Duodenal mucosa (tissue), 2 donors: ENCODE measurements around the gene SPG21.
"Not testable (repeated sequence)": the region's sequence is repeated elsewhere in the genome, so short reads cannot be mapped to it uniquely, and the experiment has no call there.

ENCODE experiments used
- H3K27ac ChIP-seq: one replicate; pipeline ENCODE4 v1.7.0; 2013; ENCODE audit warnings: low read depth, low read length
- H3K27me3 ChIP-seq, 2 donors: one replicate each; pipeline ENCODE4 v1.7.0; 2013; ENCODE audit warnings: low read length in 2 of 2, control low read depth in 1 of 2; ENCODE audit not compliant: insufficient read depth in 2 of 2, control insufficient read depth in 1 of 2
- H3K36me3 ChIP-seq, 2 donors: one replicate each; pipeline ENCODE4 v1.7.0; 2013; ENCODE audit warnings: low read length in 2 of 2, control low read depth in 1 of 2; ENCODE audit not compliant: insufficient read depth in 2 of 2, control insufficient read depth in 1 of 2
- H3K4me1 ChIP-seq, 2 donors: one replicate each; pipeline ENCODE4 v1.7.0; 2013; ENCODE audit warnings: low read length in 2 of 2, control low read depth in 1 of 2; ENCODE audit not compliant: insufficient read depth in 2 of 2, control insufficient read depth in 1 of 2
- H3K4me3 ChIP-seq, 2 donors: one replicate each; pipeline ENCODE4 v1.7.0; 2013; ENCODE audit warnings: low read length in 2 of 2, low read depth in 1 of 2
- H3K9ac ChIP-seq, 2 donors: one replicate each; pipeline ENCODE4 v1.7.0; 2013; ENCODE audit warnings: low read length in 2 of 2, low read depth in 1 of 2
- H3K9me3 ChIP-seq, 2 donors: one replicate each; pipeline ENCODE4 v1.7.0; 2013; ENCODE audit warnings: low read length in 2 of 2, control low read depth in 1 of 2; ENCODE audit not compliant: control insufficient read depth in 1 of 2

Gene SPG21

DNA sequence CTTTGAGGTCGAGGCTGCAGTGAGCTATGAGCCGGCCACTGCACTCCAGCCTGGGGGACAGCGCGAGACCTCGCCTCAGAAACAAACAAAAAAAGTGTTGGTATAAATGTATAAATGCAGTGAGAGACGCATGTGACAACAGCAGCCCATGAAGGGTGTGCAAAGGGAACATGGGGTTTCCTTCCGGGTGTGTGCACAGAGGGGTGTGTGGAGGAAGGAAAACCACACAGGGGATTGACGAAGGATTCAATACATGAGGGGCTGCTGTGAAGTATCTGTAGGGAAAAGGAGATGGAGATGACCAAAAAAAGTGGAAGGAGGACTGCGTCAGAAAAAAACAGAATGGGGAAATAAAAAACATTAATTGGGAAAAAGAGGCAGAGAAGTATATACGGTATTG, 38.6 kb upstream of the SPG21 start:
- Histone ChIP-seq H3K36me3 (peaks cover 8 to 31% of the 10 kb centered on the region in 2 donors), H3K4me1 (peaks cover 19 to 20% of the 10 kb centered on the region in 2 donors), H3K9me3 (no peaks in the 10 kb centered on the region), H3K27ac (no peak overlapping the region), H3K9ac (peak overlapping the region; percentile 84 to 90), H3K4me3 (peak overlapping the region; percentile 94 to 97), H3K27me3 (no peaks in the 10 kb centered on the region)

DNA sequence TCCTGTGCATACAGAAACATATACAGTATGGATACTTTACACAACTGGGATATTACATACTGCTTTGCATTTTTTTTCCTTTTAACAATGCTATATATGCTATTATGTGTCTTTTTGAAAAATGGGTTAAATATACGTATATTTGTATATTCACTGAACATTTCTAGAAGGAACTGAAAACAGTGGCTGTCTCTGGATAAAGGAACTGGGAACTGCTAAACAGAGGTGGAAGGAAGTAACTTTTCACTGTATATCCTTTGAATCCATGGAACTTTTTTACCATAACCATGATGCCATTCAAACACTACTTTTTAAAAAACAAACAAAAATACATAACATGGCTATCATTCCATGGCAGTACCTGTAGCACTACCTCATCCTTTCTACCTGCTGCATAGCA, 37.9 kb upstream of the SPG21 start:
- Histone ChIP-seq H3K27ac (no peak overlapping the region), H3K27me3 (no peaks in the 10 kb centered on the region), H3K9me3 (no peaks in the 10 kb centered on the region), H3K9ac (no peak overlapping the region), H3K36me3 (peaks cover 8 to 31% of the 10 kb centered on the region in 2 donors), H3K4me3 (peak overlapping the region in 1 of 2 donors; percentile 94), H3K4me1 (peaks cover 11 to 12% of the 10 kb centered on the region in 2 donors)

DNA sequence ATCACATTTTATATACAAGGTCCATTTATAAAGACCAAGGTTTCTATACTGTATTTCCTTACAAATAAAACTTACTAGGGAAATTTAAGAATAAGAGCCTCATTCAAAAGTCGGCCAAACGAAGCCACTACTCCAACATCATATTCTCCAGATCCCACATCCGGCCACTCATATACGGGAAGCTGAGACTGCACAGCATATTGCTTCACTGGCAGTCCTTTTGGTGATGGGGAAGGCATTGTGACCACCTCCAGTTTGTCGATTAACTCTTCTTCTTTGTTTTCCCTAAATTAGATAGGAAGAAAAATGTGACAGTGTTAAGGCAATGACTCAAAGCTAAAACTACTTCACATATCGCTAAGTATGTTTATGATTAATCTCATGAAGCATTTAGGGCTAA, 37.0 kb upstream of the SPG21 start:
- Histone ChIP-seq H3K9ac (no peak overlapping the region), H3K36me3 (peaks cover 8 to 31% of the 10 kb centered on the region in 2 donors), H3K27ac (no peak overlapping the region), H3K9me3 (no peaks in the 10 kb centered on the region), H3K27me3 (no peaks in the 10 kb centered on the region), H3K4me1 (peaks cover 9 to 10% of the 10 kb centered on the region in 2 donors), H3K4me3 (no peak overlapping the region)

DNA sequence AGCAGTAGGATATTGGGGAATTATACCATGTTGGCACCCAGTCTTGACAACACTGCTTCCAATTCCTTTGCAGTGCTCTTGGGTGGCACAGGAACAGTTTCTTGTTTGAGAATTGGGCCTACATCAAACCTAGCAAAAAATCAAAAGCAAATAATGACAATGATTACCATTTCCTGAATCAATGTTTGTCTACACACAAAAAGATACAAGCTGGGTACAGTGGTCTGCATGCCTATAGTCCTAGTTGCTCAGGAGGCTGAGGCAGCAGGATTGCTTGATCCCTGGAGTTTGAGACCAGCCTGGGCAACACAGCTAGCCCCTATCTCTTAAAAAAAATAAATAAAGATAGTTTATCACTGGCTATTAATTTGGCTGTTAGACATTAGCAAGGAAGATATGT, 31.8 kb upstream of the SPG21 start:
- Histone ChIP-seq H3K27me3 (no peaks in the 10 kb centered on the region), H3K9me3 (no peaks in the 10 kb centered on the region), H3K27ac (no peak overlapping the region), H3K9ac (no peak overlapping the region), H3K36me3 (peaks cover 8 to 60% of the 10 kb centered on the region in 2 donors), H3K4me3 (no peak overlapping the region), H3K4me1 (no peaks in the 10 kb centered on the region)

DNA sequence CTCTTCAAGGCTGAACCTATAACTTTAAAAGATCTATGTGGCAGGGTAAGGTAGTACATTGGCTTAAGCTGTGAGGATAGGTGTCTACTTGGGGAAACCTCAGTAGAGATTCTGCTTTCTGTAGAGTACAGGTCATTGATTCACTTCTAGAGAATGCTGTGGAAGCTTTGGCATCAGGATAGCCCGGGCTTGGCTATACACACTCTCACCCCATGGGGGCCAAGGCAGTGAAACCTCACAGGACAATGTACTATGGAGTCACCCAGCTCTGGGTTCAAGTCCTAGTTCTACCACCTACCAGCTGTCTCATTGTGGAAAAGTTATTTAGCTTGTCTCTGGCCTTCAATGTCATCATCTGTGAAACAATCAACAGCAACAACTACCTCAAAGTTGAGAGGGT, 30.7 kb upstream of the SPG21 start:
- Histone ChIP-seq H3K27me3 (no peaks in the 10 kb centered on the region), H3K4me3 (no peak overlapping the region), H3K9ac (no peak overlapping the region), H3K9me3 (no peaks in the 10 kb centered on the region), H3K27ac (no peak overlapping the region), H3K4me1 (no peaks in the 10 kb centered on the region), H3K36me3 (peaks cover 10 to 58% of the 10 kb centered on the region in 2 donors)

DNA sequence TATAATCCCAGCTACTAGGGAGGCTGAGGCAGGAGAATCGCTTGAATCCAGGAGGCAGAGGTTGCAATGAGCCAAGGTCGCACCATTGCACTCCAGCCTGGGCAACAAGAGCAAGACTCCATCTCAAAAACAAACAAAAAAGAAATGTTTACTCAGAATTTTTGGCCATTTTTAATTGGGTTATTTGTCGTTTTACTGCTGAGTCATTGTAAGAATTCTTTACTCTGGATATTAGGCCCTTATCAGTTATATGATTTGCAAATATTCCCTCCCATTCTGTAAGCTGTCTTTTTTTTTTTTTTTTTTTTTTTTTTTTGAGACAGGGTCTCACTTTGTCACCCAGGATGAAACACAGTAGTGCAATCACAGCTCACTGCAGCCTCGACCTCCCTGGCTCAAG, 21.5 kb upstream of the SPG21 start:
- not testable (repeated sequence) for H3K9me3 ChIP-seq, H3K4me1 ChIP-seq, H3K27me3 ChIP-seq, H3K4me3 ChIP-seq, H3K9ac ChIP-seq, H3K27ac ChIP-seq
- peaks cover 19 to 38% of the 10 kb centered on the region in 2 donors for H3K36me3 ChIP-seq

DNA sequence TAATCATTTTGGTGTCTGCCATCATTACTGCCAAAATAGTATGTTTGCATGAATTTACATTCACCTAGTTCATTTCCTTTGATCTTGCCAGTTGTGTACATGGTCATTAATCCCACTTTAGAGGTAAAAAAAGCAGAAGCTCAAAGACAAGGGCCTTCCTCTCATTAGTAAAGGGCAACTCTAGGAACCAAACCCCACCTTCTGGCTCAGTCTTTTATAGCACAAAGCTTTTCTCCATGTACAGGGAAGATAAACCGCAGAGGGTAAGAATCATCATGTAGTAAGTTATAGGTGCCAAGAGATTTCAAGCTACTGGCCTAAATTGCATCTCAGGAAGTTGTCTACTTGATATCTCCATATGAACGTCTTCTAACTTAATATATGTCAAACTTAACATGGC, 19.3 kb upstream of the SPG21 start:
- peaks cover 3 to 7% of the 10 kb centered on the region in 2 donors for H3K9me3 ChIP-seq
- peaks cover 8 to 26% of the 10 kb centered on the region in 2 donors for H3K36me3 ChIP-seq

DNA sequence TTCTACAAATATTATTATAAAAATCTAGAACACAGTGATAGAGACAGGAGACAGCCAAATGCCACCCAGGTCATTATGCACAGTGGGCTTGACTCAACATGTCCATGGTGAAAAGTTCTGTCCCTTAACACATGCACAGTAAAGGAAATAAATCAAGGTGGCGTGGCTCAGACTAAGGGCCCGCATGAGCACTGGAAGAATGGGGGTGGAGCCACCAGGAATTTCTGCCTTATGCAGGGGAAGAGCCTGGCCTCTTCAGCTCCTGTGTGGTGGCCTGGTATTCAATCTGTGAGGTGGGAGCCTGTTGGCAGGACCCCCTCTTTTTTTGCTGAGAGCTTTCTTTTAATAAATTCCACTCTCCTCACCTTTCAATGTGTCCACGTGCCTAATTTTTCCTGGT, 17.2 kb upstream of the SPG21 start:
- H3K27ac ChIP-seq = no peak overlapping the region
- peaks cover 0 to 23% of the 10 kb centered on the region in 2 donors for H3K36me3 ChIP-seq
- no peaks in the 10 kb centered on the region for H3K4me1 ChIP-seq
- no peaks in the 10 kb centered on the region for H3K9me3 ChIP-seq
- H3K4me3 ChIP-seq = no peak overlapping the region
- H3K27me3 ChIP-seq = no peaks in the 10 kb centered on the region
- no peak overlapping the region for H3K9ac ChIP-seq

More for the DNA sequence above, 19.3 kb upstream of the SPG21 start:
- Histone ChIP-seq H3K9ac (no peak overlapping the region), H3K4me1 (no peaks in the 10 kb centered on the region), H3K27me3 (no peaks in the 10 kb centered on the region), H3K4me3 (no peak overlapping the region), H3K27ac (no peak overlapping the region)

DNA sequence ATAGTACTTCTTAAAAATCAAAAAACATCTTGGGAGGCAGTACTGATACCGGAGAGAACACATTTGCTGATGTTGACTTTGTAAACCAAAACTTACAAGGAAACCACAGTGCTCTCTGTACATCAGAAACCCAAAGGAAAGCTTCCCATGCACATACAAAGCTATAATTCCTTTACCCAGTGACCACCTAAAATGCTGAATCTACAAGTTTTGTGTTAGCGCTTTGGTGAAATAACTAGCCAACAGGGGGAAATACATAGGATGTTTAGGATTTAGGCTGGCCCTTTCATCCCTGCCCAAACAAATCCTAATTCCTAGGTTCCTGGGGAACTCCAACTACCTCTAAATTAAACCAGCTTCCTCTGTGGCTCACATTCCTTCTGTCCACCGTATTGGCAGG, 15.3 kb upstream of the SPG21 start:
- H3K36me3 ChIP-seq = peaks cover 0 to 23% of the 10 kb centered on the region in 2 donors
- H3K4me1 ChIP-seq = no peaks in the 10 kb centered on the region
- no peak overlapping the region for H3K27ac ChIP-seq
- no peaks in the 10 kb centered on the region for H3K9me3 ChIP-seq
- no peak overlapping the region for H3K9ac ChIP-seq
- no peaks in the 10 kb centered on the region for H3K27me3 ChIP-seq
- no peak overlapping the region for H3K4me3 ChIP-seq

DNA sequence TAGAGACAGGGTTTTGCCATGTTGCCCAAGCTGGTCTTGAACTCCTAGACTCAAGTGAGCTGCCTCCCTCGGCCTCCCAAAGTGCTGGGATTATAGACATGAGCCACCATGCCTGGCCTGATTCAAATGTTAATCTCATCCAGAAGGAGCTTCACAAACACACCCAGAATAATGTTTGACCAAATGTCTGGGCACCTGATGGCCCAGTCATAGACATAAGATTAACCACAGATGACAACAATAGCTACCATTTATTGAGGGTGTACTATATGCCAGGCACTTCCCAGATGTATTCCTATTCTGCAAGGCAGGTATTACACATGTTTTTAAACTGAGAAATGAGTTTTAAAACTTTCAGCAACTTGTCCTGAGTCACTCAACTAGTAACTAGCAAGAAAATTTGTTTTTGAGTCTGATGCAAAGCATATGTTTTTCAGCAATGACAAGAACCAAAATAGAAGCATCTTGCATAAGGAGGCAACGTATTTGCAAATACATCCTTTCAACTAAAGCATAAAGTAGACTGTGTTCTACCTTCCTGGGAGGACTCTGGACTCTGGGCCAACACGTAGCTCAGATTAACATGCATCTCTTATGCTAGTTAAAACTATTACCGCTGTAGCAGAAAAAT, 8.1 kb upstream of the SPG21 start:
- Histone ChIP-seq H3K9me3 (no peaks in the 10 kb centered on the region), H3K4me1 (no peaks in the 10 kb centered on the region), H3K27me3 (no peaks in the 10 kb centered on the region), H3K4me3 (no peak overlapping the region), H3K27ac (no peak overlapping the region), H3K9ac (no peak overlapping the region), H3K36me3 (peaks cover 0 to 7% of the 10 kb centered on the region in 2 donors)
